ENCODE measurements around the gene KHK.
A peak's percentile ranks its signal among the peaks of the same experiment; 100 is the strongest.
"Not testable (repeated sequence)": the region's sequence is repeated elsewhere in the genome, so short reads cannot be mapped to it uniquely, and the experiment has no call there.

KHK gene

GRCh38 chr2:27117995-27118524 is 31.5 kb downstream of the KHK start:
- Histone ChIP-seq H3K4me3 (replicated peaks; ENCODE audit: insufficient read depth, low read length) (peak overlapping the region; percentile 54), H3K27me3 (ENCODE audit: insufficient read depth, poor library complexity, severe bottlenecking) (no peaks in the 10 kb centered on the region), H3K27ac (replicated peaks) (no peak overlapping the region)
- DNase-seq (ENCODE audit: low read depth in 1 of 2, low spot score in 1 of 2): no peak
- TF ChIP-seq POLR2AphosphoS5 (IDR thresholded peaks at IDR 0.05; ENCODE audit: low read depth): no peak
- TF ChIP-seq CTCF (IDR thresholded peaks at IDR 0.05; ENCODE audit: insufficient read depth, low read length): no peak
- no peak for TF ChIP-seq SPI1 (IDR thresholded peaks at IDR 0.05; ENCODE audit: borderline replicate concordance, low read depth)
- no peak for TF ChIP-seq GABPA (IDR thresholded peaks at IDR 0.05; ENCODE audit: low read depth)
- TF ChIP-seq REST (IDR thresholded peaks at IDR 0.05; ENCODE audit: insufficient replicate concordance, low read depth): no peak

- Histone ChIP-seq H3K4me3 (replicated peaks; ENCODE audit: insufficient read depth, low read length) (peak within 1 kb of the TSS; percentile 54), H3K27ac (replicated peaks) (no peak within 1 kb of the TSS; the same call in 1 of the 2 replicates), H3K27me3 (ENCODE audit: insufficient read depth, poor library complexity, severe bottlenecking) (no peaks in the 10 kb centered on the region)
- peak in 1 of 2 experiments; percentile 61 for DNase-seq (ENCODE audit: low read depth in 1 of 2, low spot score in 1 of 2)
- TF ChIP-seq REST (IDR thresholded peaks at IDR 0.05; ENCODE audit: insufficient replicate concordance, low read depth): no peak
- TF ChIP-seq GABPA (IDR thresholded peaks at IDR 0.05; ENCODE audit: low read depth): no peak
- no peak for TF ChIP-seq SPI1 (IDR thresholded peaks at IDR 0.05; ENCODE audit: borderline replicate concordance, low read depth)
- TF ChIP-seq POLR2AphosphoS5 (IDR thresholded peaks at IDR 0.05; ENCODE audit: low read depth): peak; percentile 42; the same call in 1 of the 2 replicates
- no peak for TF ChIP-seq CTCF (IDR thresholded peaks at IDR 0.05; ENCODE audit: insufficient read depth, low read length)
These were observed 32.2 kb downstream of the KHK start, which contains the start of gene CGREF1 for GRCh38 chr2:27118525-27119329. CGREF1 (minus strand) TSS chr2:27119128; CDS start chr2:27104366, 14,762 bp downstream.

GRCh38 chr2:27119330-27119670 is 32.7 kb downstream of the KHK start:
- H3K27ac ChIP-seq (replicated peaks); DNase-seq (ENCODE audit: low read depth in 1 of 2, low spot score in 1 of 2); H3K27me3 ChIP-seq (ENCODE audit: insufficient read depth, poor library complexity, severe bottlenecking): not testable (repeated sequence)
- peak overlapping the region; percentile 54 for H3K4me3 ChIP-seq (replicated peaks; ENCODE audit: insufficient read depth, low read length)

- TF ChIP-seq SPI1 (IDR thresholded peaks at IDR 0.05; ENCODE audit: borderline replicate concordance, low read depth) (peak; percentile 32; the same call in 1 of the 2 replicates), GABPA (IDR thresholded peaks at IDR 0.05; ENCODE audit: low read depth) (no peak)
- Histone ChIP-seq H3K27ac (replicated peaks) (no peak overlapping the region; the same call in 1 of the 2 replicates), H3K27me3 (ENCODE audit: insufficient read depth, poor library complexity, severe bottlenecking) (no peaks in the 10 kb centered on the region), H3K4me3 (replicated peaks; ENCODE audit: insufficient read depth, low read length) (no peak overlapping the region)
- DNase-seq (ENCODE audit: low read depth in 1 of 2, low spot score in 1 of 2): no peak
These were observed 35.3 kb downstream of the KHK start for GRCh38 chr2:27121906-27122305.

Data from HL-60 (cell line).